ENCODE data around the gene ACTMAP. TPM values are rescaled to one million over a fixed set of nuclear protein-coding genes. Genes with fewer than 3 reads are reported as not detected.

The ACTMAP gene
- total RNA-seq, 4 donors from 2014 or later = 2.5 to 7.1 (median 4.3) TPM

DNA sequence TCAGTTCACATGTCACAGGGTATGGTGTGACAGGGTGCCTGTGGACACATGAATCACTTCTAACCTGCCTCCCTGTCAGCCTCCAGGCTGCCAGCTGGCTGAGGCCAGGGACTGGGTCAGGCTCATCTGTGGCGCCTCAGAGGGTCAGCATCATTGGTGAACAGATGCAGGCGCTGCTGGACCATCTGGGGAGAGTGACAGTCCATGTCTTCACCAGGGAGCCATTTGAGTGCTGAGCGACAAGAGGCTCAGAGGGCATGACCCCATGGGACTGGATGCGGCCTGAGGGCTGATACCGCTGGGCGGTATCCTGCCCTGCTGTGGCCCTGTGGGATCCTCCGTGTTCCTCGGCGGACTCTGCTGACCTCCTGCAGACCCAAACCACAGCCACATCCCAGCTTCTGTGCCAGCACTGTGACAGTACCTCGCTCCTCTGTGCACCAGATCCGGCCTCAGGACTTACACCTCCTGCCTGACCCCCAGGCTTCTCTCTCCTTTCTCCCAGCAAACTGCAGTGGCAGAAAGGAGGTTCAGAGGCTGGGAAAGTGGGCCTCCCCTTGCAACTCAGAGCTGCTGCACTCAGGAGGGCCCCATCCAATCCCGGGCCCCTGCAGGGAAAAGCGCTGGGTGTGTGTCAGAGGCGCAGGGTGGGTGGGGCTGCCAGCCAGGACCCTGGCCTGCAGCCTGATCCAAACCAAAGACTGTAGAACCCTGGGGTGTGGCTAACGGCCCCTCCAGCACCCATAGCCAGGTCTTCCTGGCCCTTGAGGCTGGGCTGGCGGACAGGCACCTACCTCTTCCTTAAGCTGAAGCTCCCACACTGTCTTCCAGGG is 10.2 kb downstream of the ACTMAP start:
- H3K36me3 ChIP-seq = peaks cover 3 to 85% (median 13%) of the 10 kb centered on the region in 3 donors
- H3K27ac ChIP-seq = peak overlapping the region; percentile 20 to 80 (median 61)
- WGBS, 2 donors = 65 to 79% methylated on average over 11 to 16 of the region's 16 CpGs
- DNase-seq (ENCODE audit: low spot score in 2 of 2) = no peak
- H3K4me1 ChIP-seq = peaks cover 0 to 48% (median 2%) of the 10 kb centered on the region in 4 donors
- H3K4me3 ChIP-seq = peak overlapping the region in 1 of 4 donors; percentile 35
- no peaks in the 10 kb centered on the region for H3K27me3 ChIP-seq
- TF ChIP-seq, protein P1, sequence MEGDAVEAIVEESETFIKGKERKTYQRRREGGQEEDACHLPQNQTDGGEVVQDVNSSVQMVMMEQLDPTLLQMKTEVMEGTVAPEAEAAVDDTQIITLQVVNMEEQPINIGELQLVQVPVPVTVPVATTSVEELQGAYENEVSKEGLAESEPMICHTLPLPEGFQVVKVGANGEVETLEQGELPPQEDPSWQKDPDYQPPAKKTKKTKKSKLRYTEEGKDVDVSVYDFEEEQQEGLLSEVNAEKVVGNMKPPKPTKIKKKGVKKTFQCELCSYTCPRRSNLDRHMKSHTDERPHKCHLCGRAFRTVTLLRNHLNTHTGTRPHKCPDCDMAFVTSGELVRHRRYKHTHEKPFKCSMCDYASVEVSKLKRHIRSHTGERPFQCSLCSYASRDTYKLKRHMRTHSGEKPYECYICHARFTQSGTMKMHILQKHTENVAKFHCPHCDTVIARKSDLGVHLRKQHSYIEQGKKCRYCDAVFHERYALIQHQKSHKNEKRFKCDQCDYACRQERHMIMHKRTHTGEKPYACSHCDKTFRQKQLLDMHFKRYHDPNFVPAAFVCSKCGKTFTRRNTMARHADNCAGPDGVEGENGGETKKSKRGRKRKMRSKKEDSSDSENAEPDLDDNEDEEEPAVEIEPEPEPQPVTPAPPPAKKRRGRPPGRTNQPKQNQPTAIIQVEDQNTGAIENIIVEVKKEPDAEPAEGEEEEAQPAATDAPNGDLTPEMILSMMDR (IDR thresholded peaks at IDR 0.05) = no peak
- TF ChIP-seq POLR2A (IDR thresholded peaks at IDR 0.05) (no peak), EP300 (IDR thresholded peaks at IDR 0.05) (no peak)
- no peaks in the 10 kb centered on the region for H3K9me3 ChIP-seq

DNA sequence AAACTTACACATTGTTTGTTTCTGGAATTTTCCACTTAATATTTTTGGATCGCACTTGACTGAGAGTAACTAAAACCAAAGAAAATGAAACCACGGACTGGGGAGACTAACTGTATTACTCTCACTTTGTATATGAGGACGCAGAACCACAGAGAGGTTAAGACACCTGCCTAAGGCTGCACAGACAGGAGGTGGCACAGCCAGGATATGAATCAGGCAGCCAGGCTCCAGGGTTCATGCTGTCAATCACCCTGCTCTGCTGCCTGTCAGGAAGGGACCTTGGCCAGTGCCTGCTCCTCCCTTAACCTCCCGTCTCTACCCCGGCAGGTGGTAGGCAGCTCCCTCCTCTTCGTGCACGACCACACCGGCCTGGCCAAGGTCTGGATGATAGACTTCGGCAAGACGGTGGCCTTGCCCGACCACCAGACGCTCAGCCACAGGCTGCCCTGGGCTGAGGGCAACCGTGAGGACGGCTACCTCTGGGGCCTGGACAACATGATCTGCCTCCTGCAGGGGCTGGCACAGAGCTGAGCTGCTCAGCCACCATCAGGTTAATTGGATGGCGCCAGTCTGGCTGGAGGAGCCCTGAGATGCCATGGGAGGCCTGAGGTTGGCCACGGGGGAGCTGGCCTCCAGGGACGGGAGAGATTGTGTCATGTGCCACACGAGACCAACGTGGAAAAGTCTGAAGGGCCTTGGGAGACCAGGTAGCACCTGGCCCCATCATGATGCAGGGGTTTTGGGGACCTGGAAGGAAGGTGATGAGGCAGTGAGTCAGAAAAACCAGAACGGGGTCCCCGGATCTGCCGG is 11.0 kb downstream of the ACTMAP start:
- no peaks in the 10 kb centered on the region for H3K27me3 ChIP-seq
- H3K27ac ChIP-seq = peak overlapping the region in 3 of 4 donors; percentile 58 to 80 (median 64)
- TF ChIP-seq EP300 (IDR thresholded peaks at IDR 0.05) = no peak
- TF ChIP-seq, protein P1 (IDR thresholded peaks at IDR 0.05) = no peak
- TF ChIP-seq POLR2A (IDR thresholded peaks at IDR 0.05) = no peak
- 85 to 88% methylated on average over 15 to 17 of the region's 22 CpGs for WGBS, 2 donors
- H3K4me1 ChIP-seq = peaks cover 0 to 40% (median 2%) of the 10 kb centered on the region in 4 donors
- H3K36me3 ChIP-seq = peaks cover 3 to 93% (median 14%) of the 10 kb centered on the region in 3 donors
- H3K9me3 ChIP-seq = no peaks in the 10 kb centered on the region
- peak overlapping the region in 1 of 4 donors; percentile 35 for H3K4me3 ChIP-seq
- DNase-seq (ENCODE audit: low spot score in 2 of 2) = no peak

DNA sequence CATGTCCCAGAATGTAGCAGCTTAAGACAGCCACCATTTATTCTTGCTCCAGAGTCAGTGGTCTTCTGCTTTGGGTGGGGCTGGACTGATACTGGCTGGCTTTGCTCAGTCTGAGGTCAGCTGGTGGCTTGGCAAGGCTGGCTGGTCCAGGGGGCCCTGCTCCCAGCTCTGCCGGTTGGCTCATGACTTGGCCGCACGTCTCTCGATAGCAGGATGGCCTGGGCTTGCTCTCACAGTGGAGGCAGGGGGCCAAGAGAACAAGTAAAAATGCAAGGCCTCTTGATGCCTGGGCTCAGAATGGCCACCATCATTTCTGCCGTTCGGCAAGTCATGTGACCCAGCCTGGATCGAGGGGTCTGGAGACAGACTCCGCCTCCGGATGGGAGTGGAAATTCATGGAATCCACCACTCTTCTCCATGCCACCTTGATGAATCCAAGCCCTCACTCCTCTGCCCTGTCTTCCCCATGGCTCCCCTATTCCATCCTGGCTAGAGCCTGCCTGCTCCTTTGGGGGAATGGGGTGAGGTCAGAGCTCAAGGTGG is 13.1 kb downstream of the ACTMAP start:
- Histone ChIP-seq H3K36me3 (peaks cover 4 to 96% (median 27%) of the 10 kb centered on the region in 3 donors), H3K4me3 (no peak overlapping the region), H3K4me1 (peaks cover 0 to 38% (median 2%) of the 10 kb centered on the region in 4 donors), H3K27ac (peak overlapping the region in 1 of 4 donors; percentile 10), H3K9me3 (no peaks in the 10 kb centered on the region), H3K27me3 (no peaks in the 10 kb centered on the region)
- DNase-seq (ENCODE audit: low spot score in 2 of 2) = no peak
- 73 to 78% methylated on average over 8 to 9 of the region's 9 CpGs for WGBS, 2 donors
- TF ChIP-seq EP300 (IDR thresholded peaks at IDR 0.05) (peak in 1 of 2 donors; percentile 6), POLR2A (IDR thresholded peaks at IDR 0.05) (no peak)
- TF ChIP-seq, protein P1 (IDR thresholded peaks at IDR 0.05) = no peak

DNA sequence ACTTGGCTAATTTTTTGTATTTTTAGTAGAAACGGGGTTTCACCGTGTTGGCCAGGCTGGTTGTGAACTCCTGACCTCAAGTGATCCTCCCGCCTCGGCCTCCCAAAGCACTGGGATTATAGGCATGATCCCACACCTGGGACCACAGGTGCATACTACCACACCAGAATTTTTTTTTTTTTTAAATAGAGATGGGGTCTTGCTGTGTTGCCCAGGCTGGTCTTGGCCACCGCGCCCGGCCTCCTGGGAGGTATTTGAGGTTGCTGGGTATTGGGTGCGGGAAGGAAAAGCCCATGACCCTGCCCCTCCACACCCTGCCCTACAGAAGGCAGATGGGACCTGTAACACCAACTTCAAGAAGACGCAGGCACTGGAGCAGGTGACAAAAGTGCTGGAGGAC is 13.6 kb downstream of the ACTMAP start:
- WGBS, 2 donors = 85 to 93% methylated on average over 9 of the region's 9 CpGs

More for the DNA sequence above, 13.6 kb downstream of the ACTMAP start:
- peaks cover 4 to 96% (median 27%) of the 10 kb centered on the region in 3 donors for H3K36me3 ChIP-seq
- H3K27ac ChIP-seq = peak overlapping the region in 1 of 4 donors; percentile 10
- DNase-seq (ENCODE audit: low spot score in 2 of 2) = no peak
- TF ChIP-seq POLR2A (IDR thresholded peaks at IDR 0.05) = no peak
- TF ChIP-seq, protein P1 (IDR thresholded peaks at IDR 0.05) = no peak
- TF ChIP-seq EP300 (IDR thresholded peaks at IDR 0.05) = no peak
- H3K4me3 ChIP-seq = no peak overlapping the region
- H3K27me3 ChIP-seq = no peaks in the 10 kb centered on the region
- H3K9me3 ChIP-seq = no peaks in the 10 kb centered on the region
- peaks cover 0 to 33% (median 2%) of the 10 kb centered on the region in 4 donors for H3K4me1 ChIP-seq
